Endometrium (tissue), 2 donors: ENCODE measurements around the gene CEP41.

ENCODE experiments used
- FAIRE-seq: peaks from 2 replicates; lab custom pipeline; 2012; peaks lifted over from hg19 to GRCh38; lab: Jason Lieb, UNC
- donor health status: control.
- donor health status: control.

Gene CEP41

DNA sequence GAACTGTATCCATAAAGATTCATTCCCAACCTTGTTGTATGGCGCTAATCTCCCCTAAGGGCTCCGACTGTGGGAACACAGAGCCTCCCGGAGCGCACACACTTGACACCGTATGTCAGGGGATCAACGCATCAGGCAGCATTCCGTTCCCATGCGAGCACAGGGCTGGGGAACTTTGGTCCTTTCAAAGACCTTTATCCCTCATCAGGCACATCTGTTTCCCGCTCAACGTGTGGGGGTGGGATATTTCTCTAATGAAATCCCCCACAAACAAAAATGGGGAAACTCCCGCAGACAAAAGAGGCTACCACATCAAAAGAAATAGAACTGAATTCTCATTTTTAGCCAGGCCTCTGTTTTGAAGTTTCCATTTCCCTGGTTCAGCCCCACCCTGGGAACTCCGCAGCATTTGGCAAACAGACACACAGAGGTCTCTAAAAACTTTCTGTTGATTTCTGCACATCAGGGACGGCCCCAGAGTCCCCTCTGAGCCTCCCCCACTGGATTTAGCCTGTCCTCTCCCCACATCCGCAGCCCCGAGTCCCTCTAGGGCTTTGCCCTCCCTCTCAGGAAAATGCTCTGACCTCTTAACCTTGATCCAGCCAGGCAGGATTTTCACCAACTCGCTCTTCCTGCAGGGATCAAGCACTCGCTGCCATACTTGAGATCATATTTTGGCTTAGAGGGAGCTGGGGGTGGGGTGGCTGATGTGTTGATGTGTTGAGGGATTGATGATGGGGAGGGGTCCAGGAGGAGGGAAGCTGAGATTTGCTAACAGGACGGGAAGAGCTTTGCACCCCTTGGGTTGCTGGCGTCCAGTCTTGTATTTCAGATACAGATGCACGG, 89.6 kb downstream of the CEP41 start:
- peak; percentile 41 for FAIRE-seq

DNA sequence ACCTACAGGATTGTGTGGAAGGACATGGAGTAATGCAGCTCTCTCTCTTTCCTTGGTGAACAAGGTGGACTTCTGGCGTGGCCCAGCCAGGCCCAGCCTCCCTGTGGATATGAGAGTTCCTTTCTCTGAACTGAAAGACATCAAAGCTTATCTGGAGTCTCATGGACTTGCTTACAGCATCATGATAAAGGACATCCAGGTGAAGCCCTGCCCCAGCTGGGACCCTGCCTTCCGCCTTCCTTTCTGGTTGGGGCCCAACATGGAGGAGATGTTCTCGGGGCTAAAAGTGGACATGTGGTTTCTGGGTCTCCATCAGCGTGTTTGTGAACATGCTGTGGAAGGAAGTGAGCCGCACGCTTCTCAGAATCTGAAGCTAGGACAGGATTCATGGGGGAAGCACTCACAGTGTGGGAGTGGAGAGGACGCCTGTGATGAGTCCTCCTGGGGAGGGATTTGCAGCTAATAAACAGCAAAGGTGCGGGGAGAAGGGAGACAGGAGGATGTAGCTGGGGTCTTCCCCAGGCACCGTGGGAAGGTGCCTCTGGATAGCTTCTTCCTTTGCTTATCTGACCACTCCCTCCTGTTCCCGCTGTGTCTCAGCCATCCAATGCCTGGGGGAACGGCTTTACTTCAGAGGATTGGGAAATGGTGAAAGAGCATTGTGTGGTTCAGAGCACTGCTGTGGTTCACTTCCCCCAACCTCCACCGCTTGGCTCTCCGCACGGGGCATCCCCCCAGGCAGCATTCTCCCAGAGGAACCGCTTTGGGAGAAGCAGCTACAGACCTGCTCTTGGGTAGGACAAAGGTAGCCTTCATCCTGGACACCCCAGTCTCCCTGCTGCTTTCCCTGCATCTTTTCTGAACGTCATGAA, 90.7 kb downstream of the CEP41 start:
- no peak for FAIRE-seq

DNA sequence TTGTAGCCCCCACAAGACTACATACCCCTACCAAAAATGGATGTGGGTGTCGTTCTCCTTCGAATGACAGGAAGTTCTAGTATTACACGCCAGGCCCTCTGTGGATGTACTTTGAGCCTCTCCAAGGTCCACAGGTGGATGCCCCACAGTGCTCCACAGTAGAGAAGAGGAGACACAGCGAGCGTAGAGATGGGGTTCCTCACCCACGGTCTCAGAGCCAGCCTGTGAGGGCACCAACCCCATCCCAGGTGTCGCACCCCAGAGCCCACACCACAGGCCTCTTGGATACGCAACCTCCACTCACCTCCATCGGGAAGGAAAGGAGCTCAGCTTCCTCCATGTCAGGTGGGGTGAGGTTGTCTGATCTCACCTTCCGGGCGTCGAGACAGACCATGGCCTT, 93.9 kb downstream of the CEP41 start:
- FAIRE-seq: no peak

DNA sequence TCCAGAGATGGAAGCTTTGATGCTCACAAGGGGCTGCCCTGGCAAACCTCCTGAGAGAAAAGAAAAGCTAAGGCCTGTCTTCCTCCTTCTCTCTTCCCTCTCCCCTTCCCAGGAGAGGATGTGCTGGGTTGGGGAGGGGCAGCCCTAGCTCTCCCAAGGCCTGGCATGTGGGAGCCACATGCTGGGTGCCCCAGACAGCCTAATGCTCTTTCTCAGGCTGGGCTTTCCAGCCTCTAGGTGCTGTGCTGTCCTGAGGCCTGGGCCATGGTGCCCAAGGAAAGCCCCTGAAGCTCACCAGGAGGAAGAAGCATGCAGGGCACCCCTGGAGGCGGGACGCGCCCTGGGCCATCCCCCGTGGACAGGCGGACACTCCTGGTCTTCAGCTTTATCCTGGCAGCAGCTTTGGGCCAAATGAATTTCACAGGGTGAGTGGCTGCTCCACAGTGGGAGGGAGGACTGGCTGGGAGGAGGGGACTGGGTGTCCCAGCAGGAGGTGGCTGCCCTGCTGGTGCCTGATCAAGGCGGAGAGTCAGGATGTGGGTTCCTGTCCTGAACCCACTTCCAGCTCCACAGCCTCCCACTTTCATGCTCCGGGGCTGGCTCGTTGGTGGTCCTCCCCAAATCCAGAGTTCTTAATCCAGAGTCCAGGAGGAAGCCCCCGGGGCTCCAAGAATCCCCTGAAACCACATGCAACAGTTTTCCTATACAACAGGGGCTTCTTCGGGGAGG, 94.5 kb downstream of the CEP41 start:
- no peak for FAIRE-seq

DNA sequence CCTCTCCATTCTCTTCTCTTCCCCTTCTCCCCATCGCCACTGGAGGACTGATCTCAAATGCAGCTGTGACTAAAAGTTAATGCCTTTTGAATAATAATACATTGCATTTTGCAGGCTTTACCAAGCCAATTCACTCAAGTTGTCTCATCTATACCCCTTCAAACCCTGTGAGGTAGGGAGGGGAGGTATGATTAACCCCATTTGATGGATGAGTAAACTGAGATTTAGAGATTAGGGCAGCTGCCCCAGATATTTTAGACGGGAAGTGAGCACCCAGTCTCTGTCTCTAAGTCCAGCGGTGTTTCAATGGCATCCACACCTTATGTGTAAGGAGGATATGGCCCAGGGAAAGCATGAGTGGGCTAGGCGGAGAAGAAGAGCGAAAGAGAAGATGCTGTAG, 95.1 kb downstream of the CEP41 start:
- no peak for FAIRE-seq

DNA sequence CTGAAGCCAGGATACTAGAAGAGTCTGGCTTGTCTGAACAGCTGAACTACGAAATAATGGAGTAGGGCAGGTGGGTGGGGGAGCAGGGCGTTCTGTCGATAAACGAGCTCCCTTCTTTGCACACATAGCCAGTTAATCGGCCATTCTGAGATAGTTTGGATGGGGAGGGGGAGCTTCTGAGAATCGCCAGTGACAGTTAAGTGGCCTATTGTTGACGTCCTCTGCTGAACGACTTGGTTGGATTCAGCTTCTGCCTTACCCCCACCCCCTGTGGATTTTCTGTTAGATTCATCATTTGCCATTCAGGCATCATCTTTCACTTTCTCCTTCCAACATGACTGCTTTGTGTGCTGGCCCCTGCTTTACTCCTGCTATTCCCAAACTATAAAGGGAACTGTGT, 95.7 kb downstream of the CEP41 start:
- FAIRE-seq: no peak

DNA sequence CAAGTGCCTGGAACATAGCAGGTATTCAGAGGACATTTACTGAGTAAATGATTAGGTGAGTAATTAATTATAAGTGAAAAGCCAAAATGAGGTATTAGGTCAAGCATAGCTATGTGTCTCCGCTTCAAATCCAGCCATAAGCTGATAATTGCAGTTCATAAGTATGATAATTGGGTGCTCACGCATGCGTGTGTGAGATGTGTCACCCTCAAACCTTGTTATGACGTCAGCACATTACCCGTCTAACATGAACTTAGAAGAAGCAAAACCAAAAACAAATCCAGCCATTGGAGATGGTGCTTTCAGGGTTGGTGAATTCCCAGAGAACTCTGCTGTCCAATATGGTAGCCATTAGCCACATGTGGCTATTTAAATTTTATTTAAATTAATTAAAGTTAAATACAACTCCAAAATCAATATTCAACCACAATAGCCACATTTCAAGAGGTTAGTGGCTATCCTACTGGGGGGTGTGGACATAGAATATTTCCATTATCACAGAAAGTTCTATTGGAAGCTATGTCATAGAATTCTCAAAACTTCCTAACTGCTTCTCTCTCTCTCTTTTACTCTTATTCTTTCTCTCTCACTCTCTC, 96.4 kb downstream of the CEP41 start, which contains the start of gene CPA5:
Gene CPA5, plus strand, starts transcription at position 546 of the 596 bp plus-strand sequence. CDS start 1,670 bp downstream, outside the sequence.
- FAIRE-seq: no peak
